Measurements from ENCODE around the gene KCNJ6.

DNA sequence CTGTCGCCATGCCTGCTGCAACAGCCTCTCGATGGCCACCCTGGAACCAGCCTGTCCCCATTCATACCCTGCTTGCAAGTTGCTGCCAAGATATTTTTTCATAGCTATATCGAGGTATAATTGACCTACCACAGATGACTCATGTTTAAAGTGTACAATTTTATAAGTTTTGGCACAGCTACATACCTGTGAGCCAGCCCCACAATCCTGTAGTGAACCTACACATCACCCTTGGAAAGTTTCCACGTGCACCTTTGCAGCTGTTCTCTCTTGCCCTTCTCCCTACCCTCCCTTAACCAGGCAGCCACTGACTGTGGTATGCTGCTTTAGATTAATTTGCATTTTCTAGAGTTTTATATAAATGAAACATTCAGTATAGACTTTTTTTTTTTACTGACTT, 23.0 kb upstream of the KCNJ6 start:
- no peak for TF ChIP-seq CTCF (IDR thresholded peaks at IDR 0.05)
- no peak for TF ChIP-seq POLR2AphosphoS5 (IDR thresholded peaks at IDR 0.05; ENCODE audit: low read depth, low read length)
- TF ChIP-seq, protein P1, sequence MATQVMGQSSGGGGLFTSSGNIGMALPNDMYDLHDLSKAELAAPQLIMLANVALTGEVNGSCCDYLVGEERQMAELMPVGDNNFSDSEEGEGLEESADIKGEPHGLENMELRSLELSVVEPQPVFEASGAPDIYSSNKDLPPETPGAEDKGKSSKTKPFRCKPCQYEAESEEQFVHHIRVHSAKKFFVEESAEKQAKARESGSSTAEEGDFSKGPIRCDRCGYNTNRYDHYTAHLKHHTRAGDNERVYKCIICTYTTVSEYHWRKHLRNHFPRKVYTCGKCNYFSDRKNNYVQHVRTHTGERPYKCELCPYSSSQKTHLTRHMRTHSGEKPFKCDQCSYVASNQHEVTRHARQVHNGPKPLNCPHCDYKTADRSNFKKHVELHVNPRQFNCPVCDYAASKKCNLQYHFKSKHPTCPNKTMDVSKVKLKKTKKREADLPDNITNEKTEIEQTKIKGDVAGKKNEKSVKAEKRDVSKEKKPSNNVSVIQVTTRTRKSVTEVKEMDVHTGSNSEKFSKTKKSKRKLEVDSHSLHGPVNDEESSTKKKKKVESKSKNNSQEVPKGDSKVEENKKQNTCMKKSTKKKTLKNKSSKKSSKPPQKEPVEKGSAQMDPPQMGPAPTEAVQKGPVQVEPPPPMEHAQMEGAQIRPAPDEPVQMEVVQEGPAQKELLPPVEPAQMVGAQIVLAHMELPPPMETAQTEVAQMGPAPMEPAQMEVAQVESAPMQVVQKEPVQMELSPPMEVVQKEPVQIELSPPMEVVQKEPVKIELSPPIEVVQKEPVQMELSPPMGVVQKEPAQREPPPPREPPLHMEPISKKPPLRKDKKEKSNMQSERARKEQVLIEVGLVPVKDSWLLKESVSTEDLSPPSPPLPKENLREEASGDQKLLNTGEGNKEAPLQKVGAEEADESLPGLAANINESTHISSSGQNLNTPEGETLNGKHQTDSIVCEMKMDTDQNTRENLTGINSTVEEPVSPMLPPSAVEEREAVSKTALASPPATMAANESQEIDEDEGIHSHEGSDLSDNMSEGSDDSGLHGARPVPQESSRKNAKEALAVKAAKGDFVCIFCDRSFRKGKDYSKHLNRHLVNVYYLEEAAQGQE (IDR thresholded peaks at IDR 0.05; ENCODE audit: insufficient read depth in 1 of 2, low read depth in 2 of 2, low read length in 1 of 2): no peak
- no peak for TF ChIP-seq TCF7L2 (IDR thresholded peaks at IDR 0.05; ENCODE audit: low read depth, low read length)
